Activated CD4-positive, CD25-positive, alpha-beta regulatory T cell (primary cell): Measurements from ENCODE around the gene SNAP47.

Experiments used
- DNase-seq, 4 experiments: peaks; one replicate each; lab custom pipeline; 2025; lab: John Stamatoyannopoulos, UW

SNAP47 gene

DNA sequence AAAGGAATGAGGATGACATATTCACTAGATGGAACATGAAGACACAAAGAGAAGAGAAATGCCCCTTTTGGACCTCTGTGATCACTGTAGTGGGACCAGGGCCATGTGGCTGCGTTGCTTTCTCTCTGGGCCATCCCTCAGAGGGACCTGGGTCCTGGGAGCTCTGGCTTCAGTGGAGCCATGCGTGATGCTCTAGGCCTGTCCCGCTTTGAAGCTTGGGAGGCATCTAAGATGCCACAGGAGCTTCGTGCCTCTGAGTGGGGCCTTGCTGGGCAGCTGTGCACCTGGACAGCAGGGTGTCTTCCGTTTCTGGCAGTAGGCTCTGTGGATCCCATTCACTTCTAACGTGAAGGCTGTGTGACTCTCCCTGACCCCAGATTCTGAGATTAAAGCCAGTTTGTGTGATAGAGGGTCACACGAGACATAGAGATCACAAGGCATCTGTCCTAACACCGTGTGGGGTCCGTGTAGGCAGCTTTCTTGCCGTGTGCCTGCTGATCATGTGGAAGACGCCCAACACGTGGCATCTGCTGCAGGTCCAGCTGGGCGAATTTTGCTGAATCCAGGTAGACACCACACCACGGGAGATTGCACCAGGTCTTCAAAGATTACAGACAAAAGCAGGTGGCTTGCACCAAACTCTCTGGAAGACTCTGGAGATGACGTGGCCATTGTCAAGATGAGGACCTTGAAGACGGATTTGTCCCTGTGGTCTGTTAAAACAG, 63.0 kb downstream of the SNAP47 start:
- DNase-seq, result no peak

DNA sequence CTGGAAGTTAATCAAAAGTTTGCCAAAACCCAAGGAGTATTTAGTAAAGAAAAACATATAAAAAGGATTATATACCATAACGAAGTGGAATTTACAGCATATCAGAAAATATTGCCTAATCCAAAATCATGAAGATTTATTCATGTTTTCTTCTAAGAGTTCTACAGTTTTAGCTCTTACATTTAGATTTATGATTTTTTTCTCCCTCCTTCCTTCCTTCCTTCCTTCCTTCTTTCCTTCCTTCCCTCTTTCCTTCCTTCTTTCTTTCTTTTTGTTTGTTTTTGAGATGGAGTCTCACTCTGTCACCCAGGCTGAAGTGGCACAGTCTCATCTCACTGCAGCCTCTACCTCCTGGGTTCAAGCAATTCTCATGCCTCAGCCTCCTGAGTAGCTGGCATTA, 64.5 kb downstream of the SNAP47 start:
- DNase-seq, result no peak

DNA sequence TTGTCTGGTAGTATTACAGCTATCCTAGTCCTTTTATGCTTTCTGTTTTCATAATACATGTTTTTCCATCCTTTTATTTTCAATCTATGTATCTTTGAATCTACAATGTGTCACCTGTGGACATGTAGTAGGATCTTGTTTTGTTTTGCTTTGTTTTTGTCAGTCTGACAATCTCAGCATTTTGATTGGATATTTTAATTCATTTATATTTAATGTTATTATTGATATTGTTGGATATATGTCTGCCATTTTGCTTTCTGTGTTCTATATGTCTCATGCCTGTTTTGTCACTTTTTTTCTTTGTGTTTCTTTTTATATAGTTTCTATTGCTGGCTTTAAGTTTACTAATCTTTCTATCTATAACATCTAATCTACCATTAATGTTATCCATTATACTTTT, 68.7 kb downstream of the SNAP47 start:
- no peak for DNase-seq

DNA sequence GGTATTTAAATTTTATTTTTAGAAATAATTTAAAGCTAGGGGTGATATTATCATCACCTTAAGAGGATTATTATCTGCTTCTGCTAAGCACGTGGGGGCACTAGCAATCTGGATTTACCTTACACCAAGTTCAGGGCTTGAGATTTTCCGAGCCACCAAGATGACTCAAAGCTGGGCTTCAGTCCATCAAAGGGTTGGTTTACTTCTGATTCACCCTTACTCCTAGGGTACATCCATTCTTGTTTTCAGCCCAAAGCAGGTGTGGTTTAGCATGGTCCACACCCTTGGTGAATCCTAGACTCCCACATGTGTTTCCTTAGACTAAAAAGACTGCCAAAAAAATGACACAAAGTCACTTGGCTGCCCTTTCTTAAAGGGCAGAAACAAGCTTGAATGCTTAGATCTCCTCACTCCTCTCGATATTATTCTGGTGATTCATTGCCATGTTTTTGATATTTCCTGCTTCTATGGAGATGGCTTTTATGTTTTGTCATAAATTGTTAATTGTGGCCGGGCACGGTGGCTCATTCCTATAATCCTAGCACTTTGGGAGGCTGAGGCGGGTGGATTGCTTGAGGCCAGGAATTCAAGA, 70.5 kb downstream of the SNAP47 start:
- no peak for DNase-seq

DNA sequence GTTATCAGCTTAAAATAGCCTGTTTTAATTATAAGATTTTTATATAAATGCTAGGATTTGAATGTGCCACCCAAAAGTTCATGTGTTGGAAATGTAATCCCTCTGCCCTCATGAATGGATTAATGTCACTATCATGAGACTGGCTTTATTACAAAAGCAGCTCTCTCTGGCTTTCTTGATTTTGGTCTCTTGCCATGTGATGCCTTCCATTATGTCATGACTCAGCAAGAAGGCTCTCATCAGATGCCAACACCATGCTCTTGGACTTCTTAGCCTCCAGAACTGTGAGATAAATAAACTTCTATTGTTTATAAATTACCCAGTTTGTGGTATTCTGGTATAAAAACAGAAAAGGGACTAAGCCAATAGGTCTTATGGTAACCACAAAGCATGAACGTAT, 73.3 kb downstream of the SNAP47 start:
- no peak for DNase-seq

DNA sequence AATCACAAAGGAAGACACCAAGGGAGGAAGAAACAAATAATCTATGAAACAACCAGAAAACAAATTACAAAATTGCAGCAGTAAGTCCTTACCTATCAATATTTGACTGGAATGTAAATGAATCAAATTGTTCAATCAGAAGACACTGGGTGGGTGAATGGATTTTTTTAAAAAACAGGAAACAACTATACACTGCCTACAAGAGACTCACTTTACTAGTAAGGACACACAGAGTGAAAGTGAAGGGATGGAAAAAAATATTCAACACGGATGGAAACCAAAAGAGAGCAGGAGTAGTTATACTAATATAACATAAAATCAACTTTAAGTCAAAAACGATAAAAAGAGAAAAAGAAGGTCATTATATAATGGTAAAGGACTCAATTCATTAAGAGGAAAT, 73.8 kb downstream of the SNAP47 start:
- DNase-seq, result no peak

DNA sequence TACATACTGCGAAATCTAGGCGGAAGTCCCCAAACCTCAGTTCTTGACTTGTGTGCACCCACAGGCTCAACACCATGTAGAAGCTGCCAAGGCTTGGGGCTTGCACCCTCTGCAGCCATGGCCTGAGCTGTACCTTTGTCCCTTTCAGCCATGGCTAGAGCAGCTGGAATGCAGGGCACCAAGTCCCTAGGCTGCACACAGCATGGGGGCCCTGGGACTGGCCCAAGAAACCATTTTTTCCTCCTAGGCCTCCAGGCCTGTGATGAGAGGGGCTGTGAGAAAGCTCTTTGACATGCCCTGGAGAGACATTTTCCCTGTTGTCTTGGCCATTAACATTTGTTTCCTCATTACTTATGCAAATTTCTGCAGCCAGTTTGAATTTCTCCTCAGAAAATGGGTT, 78.7 kb downstream of the SNAP47 start:
- DNase-seq, result no peak

DNA sequence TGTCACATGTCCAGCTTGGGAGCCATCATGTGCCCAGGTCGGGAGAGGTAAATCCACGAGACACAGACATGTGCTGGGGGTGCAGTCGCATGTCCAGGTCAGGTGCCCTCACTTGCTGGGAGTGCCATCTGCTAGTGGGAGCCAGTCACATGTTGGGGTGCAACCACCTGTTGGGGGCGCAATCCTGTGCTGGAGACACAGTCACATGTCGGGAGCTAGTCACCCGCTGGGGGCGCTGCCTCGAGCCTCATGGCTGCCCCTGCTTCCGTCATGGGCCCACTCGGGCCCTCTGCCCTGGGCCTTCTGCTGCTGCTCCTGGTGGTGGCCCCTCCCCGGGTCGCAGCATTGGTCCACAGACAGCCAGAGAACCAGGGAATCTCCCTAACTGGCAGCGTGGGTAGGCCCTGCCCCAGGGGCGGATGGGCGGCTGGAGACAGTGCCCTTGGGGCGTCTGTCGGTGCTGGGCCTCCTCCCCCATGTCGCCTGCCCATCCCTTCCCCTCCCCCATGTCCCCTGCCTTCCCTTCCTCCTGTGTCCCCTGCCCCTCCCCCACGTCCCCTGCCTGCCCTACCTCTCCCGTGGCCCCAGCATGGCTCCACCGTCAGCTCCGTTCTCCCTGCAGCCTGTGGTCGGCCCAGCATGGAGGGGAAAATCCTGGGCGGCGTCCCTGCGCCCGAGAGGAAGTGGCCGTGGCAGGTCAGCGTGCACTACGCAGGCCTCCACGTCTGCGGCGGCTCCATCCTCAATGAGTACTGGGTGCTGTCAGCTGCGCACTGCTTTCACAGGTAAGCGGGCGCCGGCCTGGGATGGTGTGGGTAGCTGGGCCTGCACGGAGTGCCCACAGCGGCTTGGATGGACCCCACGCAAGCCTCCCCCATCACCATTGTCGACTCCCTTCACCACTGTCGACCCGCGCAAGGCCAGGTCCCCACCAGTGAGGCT, 80.5 kb downstream of the SNAP47 start, which contains the start of gene PRSS38:
TSS of gene PRSS38 (plus strand) at position 208 of the 942 bp plus-strand sequence. CDS start at position 250, 42 bp downstream.
- no peak for DNase-seq

DNA sequence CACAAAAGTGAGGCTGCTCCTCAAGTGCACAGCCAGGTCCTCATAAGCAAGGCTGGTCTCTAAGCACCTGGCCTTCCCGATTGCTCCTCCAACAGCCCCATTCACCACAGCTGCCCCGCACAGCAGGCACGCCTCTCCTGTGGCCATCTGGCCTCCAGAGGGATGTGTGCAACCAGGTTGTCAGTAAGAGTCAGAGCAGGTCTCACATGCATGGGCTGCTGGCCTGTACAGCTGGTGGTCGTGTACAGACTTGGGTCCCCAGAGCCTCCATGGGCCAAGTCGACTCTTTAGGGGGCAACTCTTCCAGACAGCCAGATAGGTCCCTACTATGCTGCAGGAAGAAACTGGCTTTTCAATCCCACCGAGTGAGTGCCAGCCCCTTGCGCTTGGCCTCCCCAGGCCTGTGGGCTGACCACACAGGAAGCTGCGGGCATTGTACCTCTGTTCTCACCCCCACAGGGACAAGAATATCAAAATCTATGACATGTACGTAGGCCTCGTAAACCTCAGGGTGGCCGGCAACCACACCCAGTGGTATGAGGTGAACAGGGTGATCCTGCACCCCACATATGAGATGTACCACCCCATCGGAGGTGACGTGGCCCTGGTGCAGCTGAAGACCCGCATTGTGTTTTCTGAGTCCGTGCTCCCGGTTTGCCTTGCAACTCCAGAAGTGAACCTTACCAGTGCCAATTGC, 81.7 kb downstream of the SNAP47 start:
- no peak for DNase-seq

DNA sequence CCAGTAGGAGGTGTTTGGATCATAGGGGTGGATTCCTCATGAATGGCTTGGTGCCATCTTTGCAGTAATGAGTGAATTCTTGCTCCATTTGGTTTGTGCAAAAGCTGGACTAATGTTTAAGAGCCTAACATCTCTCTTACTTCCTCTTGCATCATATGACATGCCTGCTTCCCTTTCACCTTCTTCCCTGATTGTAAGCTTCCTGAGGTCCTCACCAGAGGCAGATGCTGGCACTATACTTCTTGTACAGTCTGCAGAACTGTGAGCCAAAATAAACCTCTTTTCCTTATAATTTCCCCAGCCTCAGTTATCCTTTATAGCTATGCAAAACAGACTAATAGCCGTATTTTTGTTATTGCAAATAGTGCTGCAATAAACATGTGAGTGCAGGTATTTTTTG, 88.3 kb downstream of the SNAP47 start:
- no peak for DNase-seq

DNA sequence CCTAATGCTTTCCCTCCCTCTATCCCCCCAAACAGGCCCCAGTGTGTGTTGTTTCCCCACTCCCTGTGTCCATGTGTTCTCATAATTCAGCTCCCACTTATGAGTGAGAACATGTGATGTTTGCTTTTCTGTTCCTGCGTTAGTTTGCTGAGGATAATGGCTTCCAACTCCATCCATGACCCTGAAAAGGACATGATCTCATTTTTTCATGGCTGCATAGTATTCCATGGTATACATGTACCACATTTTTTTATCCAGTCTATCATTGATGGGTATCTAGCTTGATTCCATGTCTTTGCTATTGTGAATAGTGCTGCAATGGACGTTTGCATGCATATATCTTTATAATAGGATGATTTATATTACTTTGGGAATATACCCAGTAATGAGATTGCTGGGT, 89.0 kb downstream of the SNAP47 start:
- DNase-seq, result no peak

DNA sequence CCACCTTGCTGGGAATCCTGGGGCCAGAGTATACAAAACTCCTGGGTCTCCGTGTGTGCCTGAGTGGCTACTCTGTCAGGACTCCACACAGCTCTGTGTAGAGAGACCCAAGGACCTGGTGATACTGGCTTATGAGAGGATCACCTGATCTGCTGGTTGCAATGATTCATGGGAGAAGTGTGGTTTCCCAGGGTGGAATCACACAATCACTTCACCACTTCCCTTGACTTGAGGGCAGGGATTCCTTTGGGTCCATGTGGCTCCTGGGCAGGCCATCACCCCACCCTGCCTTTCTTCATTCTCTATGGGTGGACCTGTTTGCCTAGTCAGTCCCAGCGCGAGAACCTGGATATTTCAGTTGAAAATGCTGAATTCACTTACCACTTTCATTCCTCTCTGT, 93.6 kb downstream of the SNAP47 start:
- DNase-seq, result no peak
